ENCODE results near the gene LRIG2.
A peak's percentile ranks its signal among the peaks of the same experiment; 100 is the strongest.

Gene LRIG2

DNA sequence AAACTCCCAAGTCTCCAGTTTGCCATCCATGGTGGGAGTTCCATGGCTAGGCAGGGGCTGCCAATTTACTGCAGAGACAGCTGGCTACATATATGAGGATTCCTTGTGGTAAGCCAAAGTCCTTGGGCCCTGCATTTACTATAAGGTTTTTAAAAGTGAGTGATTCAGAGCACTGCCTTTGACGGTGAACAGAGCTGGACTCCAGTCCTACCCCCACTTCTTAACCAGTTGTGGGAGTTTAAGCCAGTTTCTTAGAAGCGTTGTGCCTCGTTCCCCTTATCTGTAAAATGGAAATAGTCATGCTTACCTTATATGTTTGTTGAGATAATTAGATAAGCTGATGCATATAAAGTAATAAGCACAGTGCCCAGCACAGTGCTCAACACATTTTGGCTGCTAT, 64.6 kb downstream of the LRIG2 start:
- Histone ChIP-seq H3K4me1 (ENCODE audit: control insufficient read depth in 5 of 5, insufficient read depth in 5 of 5, low read length in 5 of 5) (peaks cover 0 to 40% (median 27%) of the 10 kb centered on the region in 5 donors), H3K9ac (ENCODE audit: low read length in 5 of 5) (no peak overlapping the region), H3K36me3 (ENCODE audit: control insufficient read depth in 5 of 5, insufficient read depth in 5 of 5, low read length in 5 of 5) (no peaks in the 10 kb centered on the region), H3K27me3 (ENCODE audit: control insufficient read depth in 5 of 5, insufficient read depth in 4 of 5, low read length in 5 of 5) (no peaks in the 10 kb centered on the region), H3K9me3 (ENCODE audit: control insufficient read depth in 5 of 5, low read length in 5 of 5) (no peaks in the 10 kb centered on the region), H3K27ac (ENCODE audit: low read depth, low read length) (no peak overlapping the region), H3K4me3 (ENCODE audit: low read depth in 1 of 5, low read length in 5 of 5) (no peak overlapping the region)

DNA sequence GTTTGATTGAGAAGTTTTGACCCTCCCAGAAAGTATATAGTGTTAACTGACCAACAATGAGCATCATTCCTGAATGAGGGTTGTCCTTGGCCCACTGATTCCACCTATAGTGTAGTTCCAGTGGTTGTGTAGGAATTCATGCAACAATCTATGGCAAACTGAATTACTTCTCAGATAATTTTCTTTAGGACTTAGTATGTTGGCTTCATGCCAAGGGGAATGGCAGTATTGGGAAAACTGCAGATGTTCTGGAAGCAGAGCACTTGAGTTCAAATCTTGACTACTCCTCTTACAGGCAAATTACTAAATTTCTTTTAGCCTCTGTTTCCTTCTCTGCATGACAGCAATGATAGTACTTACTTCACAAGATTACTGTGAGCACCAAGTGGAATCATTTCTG, 65.8 kb downstream of the LRIG2 start:
- no peaks in the 10 kb centered on the region for H3K36me3 ChIP-seq (ENCODE audit: control insufficient read depth in 5 of 5, insufficient read depth in 5 of 5, low read length in 5 of 5)
- H3K9me3 ChIP-seq (ENCODE audit: control insufficient read depth in 5 of 5, low read length in 5 of 5): no peaks in the 10 kb centered on the region
- no peak overlapping the region for H3K4me3 ChIP-seq (ENCODE audit: low read depth in 1 of 5, low read length in 5 of 5)
- no peak overlapping the region for H3K27ac ChIP-seq (ENCODE audit: low read depth, low read length)
- H3K27me3 ChIP-seq (ENCODE audit: control insufficient read depth in 5 of 5, insufficient read depth in 4 of 5, low read length in 5 of 5): no peaks in the 10 kb centered on the region
- H3K9ac ChIP-seq (ENCODE audit: low read length in 5 of 5): no peak overlapping the region
- peaks cover 3 to 39% (median 35%) of the 10 kb centered on the region in 5 donors for H3K4me1 ChIP-seq (ENCODE audit: control insufficient read depth in 5 of 5, insufficient read depth in 5 of 5, low read length in 5 of 5)

DNA sequence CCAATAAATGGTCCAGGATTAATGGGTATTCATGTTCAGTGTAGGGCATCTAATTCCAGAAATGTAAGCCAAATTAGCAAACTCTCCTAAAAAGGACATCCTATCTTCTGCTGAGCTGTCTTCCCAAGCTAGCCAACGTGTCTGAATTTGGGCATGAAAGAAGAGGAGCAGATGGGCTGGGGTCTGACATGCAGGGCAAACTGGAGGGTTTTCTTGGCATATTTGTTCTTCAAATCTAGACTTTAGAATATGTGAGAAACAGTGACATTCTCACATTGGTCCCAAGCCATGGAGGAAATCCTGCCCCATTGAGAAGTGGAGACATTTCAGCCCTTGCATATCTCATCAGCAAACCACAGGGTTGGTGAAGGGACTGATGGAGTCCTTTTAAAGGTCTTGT, 67.2 kb downstream of the LRIG2 start:
- Histone ChIP-seq H3K4me1 (ENCODE audit: control insufficient read depth in 5 of 5, insufficient read depth in 5 of 5, low read length in 5 of 5) (peaks cover 3 to 30% (median 29%) of the 10 kb centered on the region in 5 donors), H3K9me3 (ENCODE audit: control insufficient read depth in 5 of 5, low read length in 5 of 5) (no peaks in the 10 kb centered on the region), H3K27me3 (ENCODE audit: control insufficient read depth in 5 of 5, insufficient read depth in 4 of 5, low read length in 5 of 5) (no peaks in the 10 kb centered on the region), H3K36me3 (ENCODE audit: control insufficient read depth in 5 of 5, insufficient read depth in 5 of 5, low read length in 5 of 5) (no peaks in the 10 kb centered on the region), H3K27ac (ENCODE audit: low read depth, low read length) (no peak overlapping the region), H3K4me3 (ENCODE audit: low read depth in 1 of 5, low read length in 5 of 5) (no peak overlapping the region), H3K9ac (ENCODE audit: low read length in 5 of 5) (peak overlapping the region in 1 of 5 donors; percentile 46)

DNA sequence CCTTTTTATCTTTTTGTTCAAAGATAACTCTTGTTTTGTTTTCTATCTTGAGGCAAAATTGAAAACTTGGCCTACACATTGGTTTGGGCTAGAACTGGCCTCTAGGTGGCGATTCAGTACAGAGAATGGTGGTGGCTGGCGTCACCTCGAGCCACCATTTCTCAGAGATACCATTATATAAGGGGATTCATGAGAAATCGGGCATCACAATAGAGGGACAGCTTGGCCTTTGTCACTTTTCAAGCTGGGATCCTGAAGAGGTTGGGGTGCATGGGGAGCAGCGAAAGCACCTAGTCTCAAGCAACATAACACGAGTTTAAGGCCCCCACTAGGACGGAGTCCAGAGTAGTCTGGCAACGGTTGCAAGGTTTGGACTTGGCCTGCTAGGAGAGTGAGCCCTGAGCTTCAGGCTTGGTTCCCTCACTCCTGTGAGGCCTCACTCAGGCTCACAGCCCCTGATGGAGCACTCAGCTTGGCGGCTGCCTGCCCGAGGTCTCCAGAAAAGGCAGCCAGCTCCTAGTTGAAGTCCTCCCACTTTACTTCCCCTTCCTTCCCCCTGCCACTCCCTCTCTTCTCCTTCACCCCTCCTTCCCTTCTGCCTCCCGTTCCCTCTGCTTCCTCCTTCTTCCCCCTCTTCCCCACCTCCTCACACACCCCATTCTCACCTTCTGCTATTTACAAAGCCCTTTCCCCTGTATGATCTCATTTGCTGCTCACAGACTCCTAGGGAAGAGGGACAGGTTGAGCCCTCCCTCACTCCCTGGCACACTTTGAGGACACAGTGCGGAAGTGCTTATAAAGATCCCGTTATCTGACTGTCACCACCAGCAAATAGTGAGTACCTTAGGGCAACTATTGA, 67.8 kb downstream of the LRIG2 start:
- peak overlapping the region in 4 of 5 donors; percentile 38 to 63 (median 48) for H3K9ac ChIP-seq (ENCODE audit: low read length in 5 of 5)
- no peaks in the 10 kb centered on the region for H3K36me3 ChIP-seq (ENCODE audit: control insufficient read depth in 5 of 5, insufficient read depth in 5 of 5, low read length in 5 of 5)
- peaks cover 3 to 30% (median 29%) of the 10 kb centered on the region in 5 donors for H3K4me1 ChIP-seq (ENCODE audit: control insufficient read depth in 5 of 5, insufficient read depth in 5 of 5, low read length in 5 of 5)
- no peaks in the 10 kb centered on the region for H3K27me3 ChIP-seq (ENCODE audit: control insufficient read depth in 5 of 5, insufficient read depth in 4 of 5, low read length in 5 of 5)
- H3K27ac ChIP-seq (ENCODE audit: low read depth, low read length): peak overlapping the region; percentile 67
- no peaks in the 10 kb centered on the region for H3K9me3 ChIP-seq (ENCODE audit: control insufficient read depth in 5 of 5, low read length in 5 of 5)
- H3K4me3 ChIP-seq (ENCODE audit: low read depth in 1 of 5, low read length in 5 of 5): peak overlapping the region; percentile 38 to 64 (median 50)

DNA sequence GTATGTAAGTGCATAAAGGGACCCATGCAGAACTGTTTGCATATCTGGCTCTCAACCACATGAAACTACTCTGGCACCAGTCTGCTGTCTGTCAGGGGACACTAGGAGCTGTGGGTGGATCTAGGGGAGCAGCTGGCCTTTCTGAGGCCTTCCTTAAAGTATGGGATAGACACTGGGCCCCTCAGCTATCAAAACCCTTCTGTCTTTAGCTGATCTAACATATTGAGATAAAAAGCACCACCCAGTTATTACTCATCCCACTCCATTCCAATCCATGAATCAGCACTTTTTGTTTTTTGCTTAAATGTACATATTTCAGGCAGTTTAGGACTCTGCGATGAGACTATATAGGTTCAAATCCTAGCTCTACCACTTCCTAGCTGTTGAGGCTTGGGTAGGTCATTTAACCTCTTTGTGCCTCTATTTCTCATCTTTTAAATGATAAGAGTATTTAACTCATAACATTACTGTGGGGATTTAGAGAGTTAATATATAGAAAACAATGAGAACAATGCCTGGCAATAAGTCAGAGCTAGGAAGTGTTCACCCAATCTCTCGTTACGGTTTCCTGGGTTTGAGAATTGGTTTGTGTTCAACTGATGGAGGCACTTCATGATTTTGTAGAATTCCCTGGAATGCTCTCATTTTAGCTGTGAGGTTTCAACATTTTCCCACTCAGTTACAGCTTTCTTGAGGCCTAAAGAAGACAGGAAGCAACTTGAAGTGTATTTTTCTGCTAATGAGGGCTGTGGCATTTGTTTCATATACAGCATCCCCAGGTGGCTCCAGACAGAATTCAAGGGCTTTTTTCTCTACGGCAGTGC, 68.9 kb downstream of the LRIG2 start:
- Histone ChIP-seq H3K36me3 (ENCODE audit: control insufficient read depth in 5 of 5, insufficient read depth in 5 of 5, low read length in 5 of 5) (no peaks in the 10 kb centered on the region), H3K9ac (ENCODE audit: low read length in 5 of 5) (peak overlapping the region in 1 of 5 donors; percentile 15), H3K27ac (ENCODE audit: low read depth, low read length) (peak overlapping the region; percentile 67)

DNA sequence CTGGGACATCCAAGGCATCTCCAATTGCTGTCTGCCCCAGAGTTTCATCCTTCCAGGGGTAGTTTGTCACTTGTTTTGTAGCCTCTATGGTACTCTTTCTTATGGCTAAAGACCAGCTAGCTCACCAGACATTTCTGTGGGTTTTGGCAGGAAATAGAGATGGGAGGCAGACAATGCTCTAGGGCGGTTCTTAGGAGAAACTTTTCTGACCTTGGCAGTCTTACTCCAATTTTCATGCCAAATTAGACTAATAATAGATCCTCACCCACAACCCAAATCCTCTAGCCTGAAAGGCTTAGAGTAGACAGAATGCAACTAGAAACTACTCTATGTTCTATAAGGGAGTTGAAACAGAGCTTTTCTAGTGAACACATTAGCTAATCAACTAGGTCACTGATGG, 69.8 kb downstream of the LRIG2 start:
- no peak overlapping the region for H3K27ac ChIP-seq (ENCODE audit: low read depth, low read length)
- H3K9ac ChIP-seq (ENCODE audit: low read length in 5 of 5): no peak overlapping the region
- H3K27me3 ChIP-seq (ENCODE audit: control insufficient read depth in 5 of 5, insufficient read depth in 4 of 5, low read length in 5 of 5): no peaks in the 10 kb centered on the region
- H3K4me3 ChIP-seq (ENCODE audit: low read depth in 1 of 5, low read length in 5 of 5): no peak overlapping the region
- H3K4me1 ChIP-seq (ENCODE audit: control insufficient read depth in 5 of 5, insufficient read depth in 5 of 5, low read length in 5 of 5): peaks cover 3 to 30% (median 29%) of the 10 kb centered on the region in 5 donors
- no peaks in the 10 kb centered on the region for H3K9me3 ChIP-seq (ENCODE audit: control insufficient read depth in 5 of 5, low read length in 5 of 5)
- H3K36me3 ChIP-seq (ENCODE audit: control insufficient read depth in 5 of 5, insufficient read depth in 5 of 5, low read length in 5 of 5): no peaks in the 10 kb centered on the region

More for the DNA sequence above, 68.9 kb downstream of the LRIG2 start:
- Histone ChIP-seq H3K27me3 (ENCODE audit: control insufficient read depth in 5 of 5, insufficient read depth in 4 of 5, low read length in 5 of 5) (no peaks in the 10 kb centered on the region), H3K4me3 (ENCODE audit: low read depth in 1 of 5, low read length in 5 of 5) (no peak overlapping the region), H3K9me3 (ENCODE audit: control insufficient read depth in 5 of 5, low read length in 5 of 5) (no peaks in the 10 kb centered on the region), H3K4me1 (ENCODE audit: control insufficient read depth in 5 of 5, insufficient read depth in 5 of 5, low read length in 5 of 5) (peaks cover 3 to 30% (median 29%) of the 10 kb centered on the region in 5 donors)

DNA sequence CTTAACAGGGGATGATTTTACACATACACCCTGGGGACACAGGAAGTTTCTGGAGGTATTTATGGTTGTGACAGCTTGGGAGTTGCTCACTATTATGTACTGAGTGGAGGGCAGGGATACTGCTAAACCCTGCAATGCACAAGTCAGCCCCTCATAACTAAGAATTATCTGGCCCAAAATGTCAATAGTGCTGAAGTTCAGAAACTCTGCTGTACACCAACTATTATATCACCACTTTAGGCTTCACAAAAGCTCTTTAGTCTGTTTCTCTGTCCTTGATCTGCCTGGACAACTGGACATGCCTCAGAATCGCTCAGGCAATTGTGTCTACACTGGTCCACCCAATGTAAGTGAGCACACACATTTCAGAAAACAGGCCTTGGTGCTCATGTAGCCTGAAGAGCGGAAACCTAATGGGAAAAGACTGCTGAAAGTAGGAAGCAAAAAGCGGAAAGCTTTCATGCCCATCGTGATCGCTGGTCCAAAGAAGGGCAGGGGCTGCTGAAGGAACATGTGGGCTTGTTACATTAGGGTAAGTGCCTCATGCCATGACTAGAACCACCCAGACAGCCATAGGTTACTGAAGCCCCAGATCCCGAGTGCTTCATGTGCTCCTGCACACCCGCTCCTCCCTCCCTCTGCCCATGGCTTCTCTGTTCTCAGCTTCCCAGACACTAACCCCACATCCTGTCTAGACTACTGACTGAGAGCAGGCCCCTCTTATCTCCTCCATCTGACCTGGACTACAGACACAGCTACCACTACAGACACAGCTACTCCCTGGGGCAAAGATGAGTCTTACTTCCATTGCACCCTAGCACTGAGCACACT, 73.5 kb downstream of the LRIG2 start:
- Histone ChIP-seq H3K4me3 (ENCODE audit: low read depth in 1 of 5, low read length in 5 of 5) (no peak overlapping the region), H3K4me1 (ENCODE audit: control insufficient read depth in 5 of 5, insufficient read depth in 5 of 5, low read length in 5 of 5) (peaks cover 3 to 20% (median 19%) of the 10 kb centered on the region in 5 donors), H3K27ac (ENCODE audit: low read depth, low read length) (no peak overlapping the region), H3K36me3 (ENCODE audit: control insufficient read depth in 5 of 5, insufficient read depth in 5 of 5, low read length in 5 of 5) (no peaks in the 10 kb centered on the region), H3K9me3 (ENCODE audit: control insufficient read depth in 5 of 5, low read length in 5 of 5) (no peaks in the 10 kb centered on the region), H3K9ac (ENCODE audit: low read length in 5 of 5) (no peak overlapping the region), H3K27me3 (ENCODE audit: control insufficient read depth in 5 of 5, insufficient read depth in 4 of 5, low read length in 5 of 5) (no peaks in the 10 kb centered on the region)

DNA sequence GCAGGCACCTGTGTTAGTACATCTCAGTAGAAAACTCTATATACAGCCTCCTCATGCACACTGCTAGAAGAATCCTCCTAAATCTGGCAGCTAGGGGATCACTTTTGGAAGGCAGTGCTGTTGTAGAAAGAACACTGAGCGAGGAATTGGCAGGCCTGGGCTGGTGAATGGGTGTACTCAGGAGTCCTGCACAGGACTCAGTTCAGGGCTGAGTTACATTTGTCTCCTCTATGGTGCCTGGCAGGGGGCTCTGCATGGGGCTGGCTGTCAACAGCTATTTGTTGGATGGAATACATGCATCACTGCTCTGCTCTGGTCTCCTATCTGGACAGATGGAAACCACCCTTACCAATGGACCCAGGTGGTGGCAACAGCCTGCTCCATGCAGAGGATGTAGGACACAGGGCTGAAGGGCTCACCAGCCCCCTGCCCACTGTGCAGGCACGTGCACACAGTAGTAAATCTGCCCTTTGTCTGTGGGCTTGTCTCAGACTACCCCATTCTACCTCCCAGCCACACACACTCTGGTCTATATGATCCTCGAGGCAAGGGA, 74.2 kb downstream of the LRIG2 start:
- H3K27me3 ChIP-seq (ENCODE audit: control insufficient read depth in 5 of 5, insufficient read depth in 4 of 5, low read length in 5 of 5): no peaks in the 10 kb centered on the region
- H3K4me3 ChIP-seq (ENCODE audit: low read depth in 1 of 5, low read length in 5 of 5): no peak overlapping the region
- no peak overlapping the region for H3K27ac ChIP-seq (ENCODE audit: low read depth, low read length)
- H3K9ac ChIP-seq (ENCODE audit: low read length in 5 of 5): no peak overlapping the region
- H3K4me1 ChIP-seq (ENCODE audit: control insufficient read depth in 5 of 5, insufficient read depth in 5 of 5, low read length in 5 of 5): peaks cover 3 to 16% (median 13%) of the 10 kb centered on the region in 5 donors
- no peaks in the 10 kb centered on the region for H3K36me3 ChIP-seq (ENCODE audit: control insufficient read depth in 5 of 5, insufficient read depth in 5 of 5, low read length in 5 of 5)
- H3K9me3 ChIP-seq (ENCODE audit: control insufficient read depth in 5 of 5, low read length in 5 of 5): no peaks in the 10 kb centered on the region

DNA sequence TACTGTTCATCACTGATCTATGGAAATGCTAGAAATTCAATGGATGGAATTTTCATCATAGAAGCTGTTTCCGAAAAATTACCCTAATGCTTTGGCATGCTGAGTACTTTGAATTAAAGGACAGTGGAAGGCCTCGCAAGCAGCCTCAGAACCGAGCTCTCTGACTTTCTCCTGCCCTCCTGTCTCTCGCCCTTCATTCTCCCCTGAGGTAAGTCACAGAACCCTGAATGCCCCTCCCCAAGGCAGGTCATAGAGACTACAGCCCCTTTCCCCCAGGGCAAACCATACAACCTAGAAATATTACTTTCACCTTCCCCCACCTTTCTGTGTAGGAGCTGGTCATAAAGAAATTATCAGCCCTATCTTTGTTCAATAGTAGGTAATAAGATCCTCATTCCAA, 74.8 kb downstream of the LRIG2 start:
- Histone ChIP-seq H3K4me3 (ENCODE audit: low read depth in 1 of 5, low read length in 5 of 5) (no peak overlapping the region), H3K27me3 (ENCODE audit: control insufficient read depth in 5 of 5, insufficient read depth in 4 of 5, low read length in 5 of 5) (no peaks in the 10 kb centered on the region), H3K27ac (ENCODE audit: low read depth, low read length) (no peak overlapping the region), H3K9me3 (ENCODE audit: control insufficient read depth in 5 of 5, low read length in 5 of 5) (no peaks in the 10 kb centered on the region), H3K4me1 (ENCODE audit: control insufficient read depth in 5 of 5, insufficient read depth in 5 of 5, low read length in 5 of 5) (peaks cover 3 to 11% (median 7%) of the 10 kb centered on the region in 5 donors), H3K36me3 (ENCODE audit: control insufficient read depth in 5 of 5, insufficient read depth in 5 of 5, low read length in 5 of 5) (no peaks in the 10 kb centered on the region), H3K9ac (ENCODE audit: low read length in 5 of 5) (no peak overlapping the region)
